Measurements from ENCODE around the gene TRIM38.
"Not testable (repeated sequence)": the region's sequence is repeated elsewhere in the genome, so short reads cannot be mapped to it uniquely, and the experiment has no call there.

TRIM38 gene

DNA sequence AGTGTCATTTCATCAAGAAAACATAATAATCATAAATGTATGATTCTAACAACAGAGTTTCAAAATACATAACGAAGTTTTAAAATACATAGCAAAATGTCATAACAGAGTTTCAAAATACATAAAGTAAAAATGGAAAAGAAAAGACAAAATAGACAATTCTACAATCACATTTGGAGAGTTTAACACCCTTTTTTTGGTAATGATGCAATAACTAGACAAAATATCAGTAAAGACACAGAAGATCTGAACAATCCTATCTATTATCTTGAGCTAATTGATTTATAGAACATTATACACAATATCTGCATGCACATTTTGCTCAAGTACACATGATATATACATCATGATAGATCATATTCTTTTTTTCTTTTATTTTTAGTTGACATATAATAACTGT lies 18.7 kb upstream of the TRIM38 start:
- no peak for DNase-seq

DNA sequence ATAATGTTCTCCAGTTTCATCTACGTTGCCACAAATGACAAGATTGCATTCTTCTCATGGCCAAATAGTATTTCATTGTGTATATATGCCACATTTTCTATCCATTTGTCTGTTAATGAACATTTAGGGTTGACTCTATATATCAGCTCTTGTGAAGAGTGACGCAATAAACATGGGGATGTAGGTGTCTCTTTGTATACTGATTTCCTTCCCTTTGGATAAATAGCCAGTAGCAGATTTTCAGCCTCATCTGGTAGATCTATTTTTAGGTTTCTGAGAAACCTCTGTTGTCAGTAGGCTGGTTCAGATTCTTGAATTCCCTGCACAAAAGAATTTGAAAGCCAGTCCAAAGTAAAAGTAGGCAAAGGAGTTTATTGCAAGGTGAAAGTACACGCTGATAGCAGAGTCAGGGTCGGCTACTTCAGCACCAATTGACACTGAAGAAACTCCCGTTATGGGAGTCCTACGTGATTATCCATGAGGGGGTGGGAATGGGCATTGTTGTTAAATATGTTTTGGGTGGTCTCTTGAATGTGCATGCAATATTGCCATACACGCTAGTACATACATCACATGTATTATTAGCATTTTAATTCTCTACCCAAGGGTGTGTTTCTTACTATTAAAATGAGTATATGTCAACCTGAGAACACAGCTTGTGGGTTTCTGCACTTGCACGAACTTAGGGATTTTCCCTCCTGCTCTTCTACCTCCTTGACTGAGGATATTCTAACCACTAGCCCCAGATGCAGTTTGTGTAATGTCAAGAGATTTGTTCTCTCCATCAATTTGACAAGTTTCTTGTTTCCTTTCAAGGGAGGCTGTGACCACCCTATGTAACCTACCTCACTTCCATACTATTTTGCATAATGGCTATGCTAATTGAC lies 17.7 kb upstream of the TRIM38 start:
- no peak for DNase-seq

GRCh38 chr6:25945738-25946137 lies 16.9 kb upstream of the TRIM38 start:
- DNase-seq, result not testable (repeated sequence)

- no peak for DNase-seq
Measured at GRCh38 chr6:25946631-25947030, 16.0 kb upstream of the TRIM38 start.

DNA sequence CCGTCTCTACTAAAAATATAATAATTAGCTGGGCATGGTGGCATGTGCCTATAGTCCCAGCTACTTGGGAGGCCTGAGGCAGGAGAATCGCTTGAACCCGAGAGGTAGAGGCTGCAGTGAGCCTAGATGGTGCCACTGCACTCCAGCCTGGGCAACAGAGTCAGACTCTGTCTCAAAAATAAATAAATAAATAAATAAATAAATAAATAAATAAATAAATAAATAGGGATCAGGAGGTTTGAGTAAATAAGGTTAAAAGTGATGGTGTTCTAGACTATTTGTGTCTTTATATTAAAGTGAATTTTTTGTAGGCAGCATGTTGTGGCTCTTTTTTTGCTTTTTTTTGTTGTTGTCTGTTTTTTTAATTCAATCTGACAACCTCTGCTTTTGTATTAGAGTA lies 15.1 kb upstream of the TRIM38 start:
- DNase-seq, result not testable (repeated sequence)

GRCh38 chr6:25949695-25950094 lies 12.9 kb upstream of the TRIM38 start:
- DNase-seq, result no peak

DNA sequence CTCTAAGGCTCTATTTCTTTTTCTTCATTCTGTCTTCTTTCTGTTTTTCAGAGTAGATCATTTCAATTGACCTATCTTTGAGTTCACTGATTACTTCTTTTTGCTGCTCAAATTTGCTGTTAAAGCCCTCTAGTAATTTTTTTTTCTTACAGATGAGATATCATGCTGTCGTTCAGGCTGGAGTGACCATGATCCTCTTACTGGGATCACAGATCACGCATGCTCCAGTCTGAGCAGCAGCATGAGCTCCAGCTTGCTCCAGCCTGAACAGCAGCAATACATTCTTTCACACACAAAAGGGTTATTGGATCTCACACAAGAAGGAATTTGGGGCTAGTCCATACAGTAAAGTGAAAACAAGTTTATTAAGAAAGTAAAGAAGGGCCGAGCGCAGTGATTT lies 12.3 kb upstream of the TRIM38 start:
- no peak for DNase-seq

DNA sequence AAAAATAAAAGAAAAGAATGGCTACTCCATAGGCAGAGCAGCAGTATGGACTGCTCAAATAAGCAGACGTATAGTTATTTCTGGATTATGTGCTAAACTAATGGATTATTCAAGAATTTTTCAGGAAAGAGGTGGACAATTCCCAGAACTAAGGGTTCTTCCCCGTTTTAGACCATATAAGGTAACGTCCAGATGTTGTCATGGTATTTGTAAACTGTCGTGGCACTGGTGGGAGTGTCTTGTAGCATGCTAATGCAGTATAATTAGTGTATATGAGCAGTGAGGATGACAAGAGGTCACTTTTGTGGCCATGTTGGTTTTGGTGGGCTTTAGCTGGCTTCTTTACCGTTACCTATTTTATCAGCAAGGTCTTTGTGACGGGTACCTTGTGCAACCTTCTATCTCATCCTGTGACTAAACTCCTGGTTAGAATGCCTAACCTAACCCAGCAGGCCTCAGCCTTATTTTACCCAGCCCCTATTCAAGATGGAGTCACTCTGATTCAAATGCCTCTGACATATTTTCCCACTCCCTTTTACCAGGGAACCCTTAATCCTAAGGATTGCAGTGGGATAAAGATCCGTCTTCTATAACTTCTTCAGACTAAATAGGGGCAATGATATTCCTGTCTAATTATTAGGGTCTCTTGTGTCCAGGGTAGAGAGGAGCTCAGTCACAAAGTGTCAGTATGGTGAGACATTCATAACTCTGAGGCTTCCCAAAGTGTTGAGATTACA lies 11.1 kb upstream of the TRIM38 start:
- DNase-seq, result no peak

DNA sequence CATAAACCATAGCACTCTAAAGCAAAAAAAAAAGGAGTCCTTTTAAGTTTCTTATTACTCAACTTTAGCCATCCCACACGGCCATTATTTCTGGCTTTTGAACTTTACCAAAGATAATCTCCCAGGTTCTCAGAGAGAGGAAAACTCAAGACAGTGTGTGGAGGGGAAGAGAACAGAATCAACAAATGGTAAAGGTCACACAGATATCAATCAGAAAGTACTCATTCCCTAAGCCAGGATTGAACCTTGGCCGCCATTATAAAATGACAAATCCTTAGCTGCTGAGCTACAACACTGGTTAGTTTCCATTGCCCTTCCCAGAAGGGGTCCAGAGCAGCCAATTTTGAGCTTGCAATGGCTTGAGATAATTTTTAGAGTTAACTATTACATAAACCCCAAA lies 10.1 kb upstream of the TRIM38 start:
- no peak for DNase-seq

DNA sequence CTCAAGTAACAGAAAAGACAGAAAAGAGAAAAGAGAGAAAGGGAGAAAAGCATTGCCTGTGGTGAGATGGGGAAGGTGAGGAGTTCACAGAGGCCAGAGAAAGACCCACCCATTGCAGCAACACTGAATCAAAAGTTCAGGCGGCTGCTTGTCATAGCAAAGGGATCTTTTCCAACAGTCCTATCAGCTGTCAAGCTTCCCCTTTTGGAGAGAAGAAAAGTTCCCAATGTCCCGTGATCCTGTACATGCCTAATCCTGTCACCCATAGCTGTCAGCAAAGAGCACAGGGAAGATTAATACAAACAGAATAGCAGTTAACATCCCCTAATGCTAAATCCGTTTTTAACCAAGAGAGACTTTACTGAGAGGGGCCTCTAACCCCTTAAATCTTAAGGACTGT lies 8.9 kb upstream of the TRIM38 start:
- DNase-seq, result no peak

- DNase-seq, result no peak
Measured at GRCh38 chr6:25954756-25955155, 7.8 kb upstream of the TRIM38 start.

DNA sequence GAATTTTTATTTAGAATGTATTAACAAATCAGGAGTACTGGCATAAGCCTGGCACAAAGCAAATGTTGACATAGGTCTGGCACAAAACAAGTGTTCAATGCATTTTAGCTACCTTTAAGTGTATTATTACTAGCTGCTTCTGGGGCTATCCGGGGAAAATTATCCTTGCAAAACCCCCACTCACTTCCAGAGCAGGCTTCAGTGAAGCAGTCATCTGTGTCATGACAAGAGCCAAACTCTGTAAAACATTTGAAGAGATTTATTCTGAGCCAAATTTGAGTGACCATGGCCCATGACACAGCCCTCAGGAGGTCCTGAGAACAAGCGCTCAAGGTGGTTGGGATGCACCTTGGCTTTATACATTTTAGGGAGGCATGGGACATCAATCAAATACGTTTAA lies 6.4 kb upstream of the TRIM38 start:
- DNase-seq, result no peak

- DNase-seq, result no peak
Measured at GRCh38 chr6:25958700-25959162, 3.9 kb upstream of the TRIM38 start.

- no peak for DNase-seq
Measured at GRCh38 chr6:25959890-25960536, 2.6 kb upstream of the TRIM38 start.

GRCh38 chr6:25960734-25961133 lies 1.9 kb upstream of the TRIM38 start:
- DNase-seq, result no peak

- no peak for DNase-seq
Measured at GRCh38 chr6:25961619-25962148, 918 bp upstream of the TRIM38 start.

DNA sequence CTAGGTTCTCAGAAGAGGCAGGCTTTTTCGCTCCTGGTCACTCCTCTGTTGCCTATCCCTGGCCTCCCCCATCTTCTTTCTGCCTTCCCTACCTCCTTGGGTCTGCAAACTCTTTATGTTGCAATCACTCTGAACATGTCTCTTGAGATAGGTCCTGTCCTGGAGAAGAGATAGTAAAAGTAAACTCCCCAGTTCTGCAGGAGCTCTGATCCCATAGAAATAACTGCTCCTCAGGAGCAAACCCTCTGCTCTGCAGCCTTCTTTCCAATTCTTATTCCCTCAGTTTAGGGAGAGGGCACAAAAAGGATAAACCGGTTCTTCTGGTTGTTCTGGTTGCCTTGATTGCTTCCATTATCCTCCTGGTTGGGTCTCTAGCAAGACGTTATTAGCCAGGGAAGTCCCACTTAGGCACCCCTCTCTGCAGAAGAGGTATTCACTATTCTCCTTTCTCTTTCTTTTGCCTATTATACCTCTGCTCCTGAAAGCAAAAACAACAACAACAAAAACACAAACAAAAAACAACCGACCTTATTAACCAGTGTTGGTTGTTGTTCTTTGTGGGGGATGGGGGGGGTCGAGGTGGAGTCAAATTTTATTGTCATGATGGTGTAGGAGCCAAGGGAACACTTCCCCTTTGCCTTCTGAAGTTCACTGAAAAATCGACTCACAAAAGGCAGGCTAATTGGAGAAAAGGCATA lies 973 bp downstream of the TRIM38 start:
- DNase-seq, result no peak

- no peak for DNase-seq
Measured at GRCh38 chr6:25965058-25965457, 2.5 kb downstream of the TRIM38 start.

DNA sequence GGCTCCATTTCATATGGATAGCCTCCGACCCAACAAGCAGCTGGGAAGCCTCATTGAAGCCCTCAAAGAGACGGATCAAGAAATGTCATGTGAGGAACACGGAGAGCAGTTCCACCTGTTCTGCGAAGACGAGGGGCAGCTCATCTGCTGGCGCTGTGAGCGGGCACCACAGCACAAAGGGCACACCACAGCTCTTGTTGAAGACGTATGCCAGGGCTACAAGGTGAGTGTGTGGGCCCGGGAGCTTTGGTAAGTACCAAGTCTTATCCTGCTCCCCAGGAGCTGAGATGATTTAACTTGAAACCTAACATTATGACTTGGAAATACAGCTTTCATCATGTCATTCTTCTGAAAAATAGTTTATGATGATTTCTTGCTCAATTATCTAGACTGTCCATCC lies 4.1 kb downstream of the TRIM38 start:
- no peak for DNase-seq

- DNase-seq, result no peak
Measured at GRCh38 chr6:25968769-25969168, 6.2 kb downstream of the TRIM38 start.

- no peak for DNase-seq
Measured at GRCh38 chr6:25971187-25971821, 8.7 kb downstream of the TRIM38 start.

DNA sequence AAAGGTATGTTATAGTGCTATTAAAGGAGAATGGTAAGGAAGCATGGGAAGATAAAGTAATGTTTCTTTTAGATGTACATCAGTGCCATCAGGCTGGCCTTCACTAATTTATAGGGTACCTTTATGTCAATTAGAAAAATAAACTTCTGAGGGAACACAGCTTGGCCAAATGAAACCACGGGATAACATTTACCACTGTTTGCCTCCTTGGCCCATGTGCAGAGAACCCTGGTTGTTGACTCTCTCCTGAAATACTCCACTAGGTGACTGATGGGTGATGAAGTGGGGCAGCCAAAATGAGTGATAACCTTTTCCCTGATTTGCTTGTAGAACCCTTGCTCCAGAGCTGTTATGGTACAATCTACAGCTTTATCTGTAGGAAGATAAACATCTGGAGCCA lies 9.5 kb downstream of the TRIM38 start:
- DNase-seq, result no peak
